Pancreas (tissue), 10 donors: Measurements from ENCODE around the gene JAM3. TPM values are rescaled to one million over a fixed set of nuclear protein-coding genes. Genes with fewer than 3 reads are reported as not detected.

Source experiments
- ATAC-seq, 4 donors: fragments of 200-7000 bp; cut with Tn5 transposase; one replicate each; pipeline versions ENCODE4 v1.8.0 to v1.9.1; 2020; ENCODE audit warnings: mild to moderate bottlenecking in 4 of 4, moderate library complexity in 4 of 4
- DNase-seq, 6 donors: peaks; one replicate each; pipeline ENCODE4 v3.0.0-alpha.2; 2020
- FAIRE-seq: peaks from 2 replicates; lab custom pipeline; 2012; peaks lifted over from hg19 to GRCh38; lab: Jason Lieb, UNC
- H3K27ac ChIP-seq, 4 donors: fragments of 200-600 bp; sonication (generic); 1 replicate in 3 of 4; 2 replicates in 1 of 4; pipeline versions ENCODE4 v1.5.0 to v1.8.0; 2020
- H3K27me3 ChIP-seq, 4 donors: fragments of 200-600 bp; one replicate each; pipeline ENCODE4 v1.8.0; 2021
- H3K36me3 ChIP-seq, 3 donors: fragments of 200-600 bp; sonication (generic) in 1 of 3; one replicate each; pipeline versions ENCODE4 v1.5.0 to v1.8.0; 2020 to 2021
- H3K4me1 ChIP-seq, 3 donors: fragments of 200-600 bp; one replicate each; pipeline ENCODE4 v1.8.0; 2021
- H3K4me3 ChIP-seq, 4 donors: fragments of 200-600 bp; sonication (generic) in 2 of 4; one replicate each; pipeline versions ENCODE4 v1.5.0 to v1.8.0; 2020 to 2021
- H3K9me3 ChIP-seq, 4 donors: fragments of 200-600 bp; one replicate each; pipeline ENCODE4 v1.8.0; 2021
- WGBS, 2 donors: extraction: QIAGEN DNeasy Blood & Tissue Kit; methylation state at CpG; one replicate each; pipeline ENCODE4 v1.1.7; 2013; 5-methylcytosine and 5-hydroxymethylcytosine counted together
- intact Hi-C, 3 donors: fragments of 100-400 bp; cut with DNase I; formaldehyde crosslinking; loops; one replicate each; pipeline versions ENCODE4 v1.11.1 to v1.14.2; 2022
- polyA plus RNA-seq, 2 donors: library from polyadenylated mRNA; stranded (reverse); fragments of 200-250 nt; gene quantifications; one replicate each; pipeline ENCODE4 v1.2.3, GENCODE V29; 2013
- total RNA-seq, 6 donors: library from RNA; stranded (reverse); fragmentation: NEBNext Ultra II Directional in 4 of 6; extraction: Animal tissue kit (Norgen Biotek cat#: 25700) in 4 of 6; gene quantifications; one replicate each; pipeline versions ENCODE4 v1.2.1 to v1.2.4, GENCODE V29; 2021 to 2023
- TF ChIP-seq, protein P1 (sequence below), 4 donors: fragments of 200-600 bp; sonication (generic) in 3 of 4; IDR thresholded peaks; one replicate each; pipeline versions ENCODE4 v1.5.0 to v1.8.0; 2021; ENCODE audit warnings: antibody characterized with exemption in 4 of 4
- donor health status: healthy with polysubstance abuse.
- donor health status: DM: no; HTN: no; CAD: no; lungs with moderate emphysema.
- donor health status: DM: no; HTN: no; CAD: no.
- donor health status: control.
- donor health status: control.
- donor health status: Bipolar disorder and iron deficiency.
- donor health status: DM: yes; HTN: yes; CAD: no.
- donor health status: DM: no; HTN: no; CAD: no.
- donor health status: DM: no; HTN: no; CAD: no.
- donor health status: DM: yes; HTN: yes; CAD: no.

The JAM3 gene
- total and polyA plus RNA-seq, 8 donors = 1.7 to 11.0 (median 4.2) TPM

DNA sequence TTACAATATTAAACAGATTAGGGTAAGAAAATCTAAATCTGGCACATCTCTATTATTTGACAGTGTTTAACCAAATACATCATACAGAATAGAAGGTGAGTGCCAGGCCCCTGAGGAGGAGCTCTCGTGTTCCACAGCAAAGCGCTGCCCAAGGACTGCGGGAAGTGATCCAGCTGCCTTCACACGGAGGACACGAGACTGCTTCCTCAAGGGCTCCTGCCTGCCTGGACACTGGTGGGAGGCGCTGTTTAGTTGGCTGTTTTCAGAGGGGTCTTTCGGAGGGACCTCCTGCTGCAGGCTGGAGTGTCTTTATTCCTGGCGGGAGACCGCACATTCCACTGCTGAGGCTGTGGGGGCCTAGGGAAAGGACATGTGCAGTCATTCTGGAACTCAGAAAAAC lies 83.8 kb downstream of the JAM3 start:
- no peaks in the 10 kb centered on the region for H3K27me3 ChIP-seq
- intact Hi-C loops = no loop called here
- TF ChIP-seq, protein P1, sequence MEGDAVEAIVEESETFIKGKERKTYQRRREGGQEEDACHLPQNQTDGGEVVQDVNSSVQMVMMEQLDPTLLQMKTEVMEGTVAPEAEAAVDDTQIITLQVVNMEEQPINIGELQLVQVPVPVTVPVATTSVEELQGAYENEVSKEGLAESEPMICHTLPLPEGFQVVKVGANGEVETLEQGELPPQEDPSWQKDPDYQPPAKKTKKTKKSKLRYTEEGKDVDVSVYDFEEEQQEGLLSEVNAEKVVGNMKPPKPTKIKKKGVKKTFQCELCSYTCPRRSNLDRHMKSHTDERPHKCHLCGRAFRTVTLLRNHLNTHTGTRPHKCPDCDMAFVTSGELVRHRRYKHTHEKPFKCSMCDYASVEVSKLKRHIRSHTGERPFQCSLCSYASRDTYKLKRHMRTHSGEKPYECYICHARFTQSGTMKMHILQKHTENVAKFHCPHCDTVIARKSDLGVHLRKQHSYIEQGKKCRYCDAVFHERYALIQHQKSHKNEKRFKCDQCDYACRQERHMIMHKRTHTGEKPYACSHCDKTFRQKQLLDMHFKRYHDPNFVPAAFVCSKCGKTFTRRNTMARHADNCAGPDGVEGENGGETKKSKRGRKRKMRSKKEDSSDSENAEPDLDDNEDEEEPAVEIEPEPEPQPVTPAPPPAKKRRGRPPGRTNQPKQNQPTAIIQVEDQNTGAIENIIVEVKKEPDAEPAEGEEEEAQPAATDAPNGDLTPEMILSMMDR (IDR thresholded peaks at IDR 0.05) = no peak
- peaks cover 3 to 18% (median 6%) of the 10 kb centered on the region in 3 donors for H3K36me3 ChIP-seq
- no peaks in the 10 kb centered on the region for H3K4me1 ChIP-seq
- DNase-seq = no peak
- no peak overlapping the region for H3K4me3 ChIP-seq
- no peak for ATAC-seq
- H3K27ac ChIP-seq = no peak overlapping the region
- H3K9me3 ChIP-seq = no peaks in the 10 kb centered on the region
- WGBS, 2 donors = 70 to 73% methylated on average over 9 of the region's 9 CpGs
- no peak for FAIRE-seq

DNA sequence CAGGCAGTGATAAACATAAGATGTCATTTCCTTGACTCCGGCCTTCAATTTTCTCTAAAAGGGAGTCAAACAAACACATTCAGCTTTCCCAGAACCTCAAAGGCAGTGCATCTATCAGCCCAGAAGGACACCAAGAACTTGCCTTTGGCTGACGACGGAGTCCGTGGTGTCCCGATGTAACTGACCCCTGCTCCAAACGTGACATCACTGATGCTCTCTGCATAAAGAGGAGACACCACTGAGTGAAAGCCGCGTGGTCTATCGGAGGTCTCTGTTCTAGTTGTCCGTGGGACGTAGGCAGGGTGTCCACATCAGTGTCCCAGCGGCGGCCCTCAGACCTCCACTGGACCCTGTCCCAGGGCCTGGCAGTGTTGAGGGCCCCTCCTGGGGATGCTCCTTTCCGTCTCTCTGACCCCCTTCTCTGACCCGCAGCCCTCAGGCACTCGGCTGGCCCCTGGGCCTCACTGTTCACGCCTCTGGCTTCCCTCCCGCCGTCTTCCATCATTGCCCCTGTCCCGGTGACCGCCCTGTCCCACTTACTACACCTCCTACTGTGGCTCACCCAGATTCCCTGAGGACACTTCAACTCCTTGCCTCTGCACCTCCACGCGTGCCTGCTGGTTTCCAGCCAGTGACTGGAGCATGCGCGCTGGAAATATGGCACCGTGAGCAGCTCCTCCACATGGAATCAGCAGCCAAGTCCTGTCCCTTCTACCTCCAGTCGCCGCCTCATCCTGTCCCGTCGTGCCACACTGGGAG lies 84.5 kb downstream of the JAM3 start:
- no peak overlapping the region for H3K27ac ChIP-seq
- intact Hi-C loops = no loop called here
- TF ChIP-seq, protein P1 (IDR thresholded peaks at IDR 0.05) = no peak
- H3K27me3 ChIP-seq = no peaks in the 10 kb centered on the region
- FAIRE-seq (no peak), DNase-seq (no peak), ATAC-seq (no peak)
- no peaks in the 10 kb centered on the region for H3K9me3 ChIP-seq
- peaks cover 3 to 18% (median 6%) of the 10 kb centered on the region in 3 donors for H3K36me3 ChIP-seq
- H3K4me1 ChIP-seq = no peaks in the 10 kb centered on the region
- 94% methylated on average over 29 to 30 of the region's 30 CpGs for WGBS, 2 donors
- no peak overlapping the region for H3K4me3 ChIP-seq

DNA sequence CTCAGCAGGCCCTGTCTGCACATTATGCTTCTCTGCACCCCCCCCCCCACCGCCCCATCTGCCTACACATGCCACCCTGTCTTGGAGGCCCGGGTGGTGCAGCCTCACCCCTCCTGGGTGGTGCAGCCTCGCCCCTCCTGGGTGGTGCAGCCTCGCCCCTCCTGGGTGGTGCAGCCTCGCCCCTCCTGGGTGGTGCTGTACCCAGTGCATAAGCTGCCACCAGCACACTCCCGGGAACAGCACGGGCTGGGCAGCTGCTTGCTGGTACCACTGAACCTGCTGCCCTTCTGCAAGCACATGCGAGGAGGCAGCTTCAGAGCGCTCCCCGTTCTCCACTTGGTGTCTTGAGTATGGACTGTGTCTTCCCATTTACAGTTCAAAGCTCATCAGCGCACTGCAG lies 85.6 kb downstream of the JAM3 start:
- TF ChIP-seq, protein P1 (IDR thresholded peaks at IDR 0.05) = no peak
- Histone ChIP-seq H3K9me3 (no peaks in the 10 kb centered on the region), H3K4me3 (no peak overlapping the region), H3K4me1 (no peaks in the 10 kb centered on the region), H3K27ac (no peak overlapping the region), H3K27me3 (no peaks in the 10 kb centered on the region), H3K36me3 (peaks cover 3 to 23% (median 6%) of the 10 kb centered on the region in 3 donors)
- 91 to 93% methylated on average over 11 of the region's 11 CpGs for WGBS, 2 donors
- no peak for DNase-seq
- ATAC-seq = no peak
- no peak for FAIRE-seq
- intact Hi-C loops = no loop called here

DNA sequence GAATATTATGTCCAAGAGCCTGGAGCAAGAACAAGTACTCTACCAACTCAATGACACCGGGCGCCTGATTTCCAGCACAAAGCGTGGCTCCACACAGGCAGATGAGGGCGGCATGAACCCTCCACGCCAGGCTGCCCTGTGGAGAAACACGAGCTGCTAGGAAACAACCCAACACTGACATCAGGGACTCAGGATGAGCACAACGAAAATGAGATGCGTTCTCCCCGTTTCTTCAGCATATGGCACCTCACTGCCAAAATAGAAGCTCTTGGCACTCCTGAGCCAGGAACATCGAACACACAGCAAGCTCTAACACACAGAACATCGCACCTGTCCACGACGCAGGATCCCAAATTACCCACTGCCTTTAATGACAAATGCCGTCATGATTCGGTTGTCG lies 86.6 kb downstream of the JAM3 start:
- TF ChIP-seq, protein P1 (IDR thresholded peaks at IDR 0.05) = no peak
- H3K36me3 ChIP-seq = peaks cover 0 to 33% (median 6%) of the 10 kb centered on the region in 3 donors
- H3K4me3 ChIP-seq = no peak overlapping the region
- DNase-seq = no peak
- no peak for FAIRE-seq
- intact Hi-C loops = no loop called here
- H3K27me3 ChIP-seq = no peaks in the 10 kb centered on the region
- no peaks in the 10 kb centered on the region for H3K4me1 ChIP-seq
- no peak overlapping the region for H3K27ac ChIP-seq
- no peaks in the 10 kb centered on the region for H3K9me3 ChIP-seq
- 87 to 92% methylated on average over 16 of the region's 16 CpGs for WGBS, 2 donors
- no peak for ATAC-seq
